Activated naive CD4-positive, alpha-beta T cell treated with anti-CD3 and anti-CD28 coated beads, Interleukin-2, amount 50 U/mL, for 72 hours (primary cell): Measurements from ENCODE around the gene IFIH1. TPM values are rescaled to one million over a fixed set of nuclear protein-coding genes. Genes with fewer than 3 reads are reported as not detected.

Experiments
- ATAC-seq, 2 donors: fragments of 150-1000 bp; cut with Tn5 transposase; 2 replicates each; pipeline ENCODE4 v1.10.0; 2021; ENCODE audit warnings: mild to moderate bottlenecking in 2 of 2, moderate library complexity in 2 of 2
- DNase-seq, 2 donors: peaks; one replicate each; pipeline ENCODE4 v3.0.0; 2021 to 2022; ENCODE audit warnings: low spot score in 2 of 2
- H3K27ac Mint-ChIP-seq, 2 donors: one replicate each; pipeline ENCODE4 v1.8.0; 2022; ENCODE audit warnings: mild to moderate bottlenecking in 2 of 2, mixed read lengths in 2 of 2
- H3K36me3 Mint-ChIP-seq, 2 donors: one replicate each; pipeline ENCODE4 v1.8.0; 2022; ENCODE audit warnings: mixed read lengths in 2 of 2
- H3K9me3 Mint-ChIP-seq, 2 donors: one replicate each; pipeline ENCODE4 v1.8.0; 2022; ENCODE audit warnings: mixed read lengths in 2 of 2
- total RNA-seq, 2 donors: library from RNA; stranded (reverse); gene quantifications; one replicate each; pipeline ENCODE4 v1.2.3, GENCODE V29; 2022

IFIH1 gene
- 10 to 100 TPM; 29.2 to 39.1 TPM for total RNA-seq

DNA sequence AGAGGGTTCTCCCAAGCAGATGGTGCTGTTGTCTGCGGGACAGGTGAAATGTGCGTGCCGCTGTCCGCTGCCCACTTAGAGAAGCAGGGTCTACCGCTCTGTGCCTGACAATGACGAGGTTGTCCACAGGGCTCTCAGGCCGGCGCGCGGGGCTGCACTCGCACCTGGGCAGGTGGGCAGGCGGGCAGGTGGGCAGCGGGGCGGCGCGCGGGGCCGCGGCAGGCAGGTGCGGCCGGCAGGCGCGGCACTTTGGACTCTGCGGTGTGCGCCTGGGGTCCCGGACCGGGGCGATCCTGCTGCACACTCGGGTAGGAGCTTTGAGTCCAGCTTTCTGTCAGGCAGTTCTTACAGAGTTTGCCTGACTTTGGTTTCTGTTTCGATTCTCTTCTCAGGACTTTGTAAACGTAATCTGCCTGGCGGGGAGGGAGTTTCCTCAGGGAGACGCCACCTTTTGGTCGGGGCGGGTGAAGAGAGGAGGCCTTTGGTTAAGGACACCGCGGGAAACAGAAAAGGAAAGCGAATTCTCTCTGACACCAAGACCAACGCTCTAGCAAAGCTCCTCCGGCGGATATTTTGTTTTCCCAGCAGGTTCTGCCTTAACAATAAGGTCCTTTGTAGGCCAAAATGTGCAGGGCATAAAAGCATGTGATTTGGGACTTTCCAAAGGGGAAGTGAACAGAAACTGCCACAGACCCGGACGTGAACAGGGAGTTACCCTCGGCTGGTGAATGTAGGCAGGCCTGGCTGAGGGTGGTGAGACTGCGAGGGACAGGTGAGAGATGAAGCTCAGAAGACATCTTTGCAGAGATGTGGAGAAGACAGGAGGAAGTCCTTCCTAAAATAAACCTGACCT, at the start of gene IFIH1:
TSS of gene IFIH1 (minus strand) at position 357 of the 853 bp plus-strand sequence. CDS start 377 bp downstream, outside the sequence.
- H3K27ac Mint-ChIP-seq = peak within 1 kb of the TSS; percentile 97 to 98
- H3K9me3 Mint-ChIP-seq = peaks cover 0 to 5% of the 10 kb centered on the region in 2 donors
- ATAC-seq = peak; percentile 88 to 92
- peak; percentile 72 to 84 for DNase-seq
- H3K36me3 Mint-ChIP-seq = peaks cover 24 to 27% of the 10 kb centered on the region in 2 donors

GRCh38 chr2:162365392-162365791, 46.9 kb upstream of the IFIH1 start:
- no peak for DNase-seq
- Mint-ChIP-seq H3K27ac (no peak overlapping the region), H3K9me3 (no peaks in the 10 kb centered on the region), H3K36me3 (no peaks in the 10 kb centered on the region)
- ATAC-seq = no peak

GRCh38 chr2:162344617-162344950, 26.1 kb upstream of the IFIH1 start:
- Mint-ChIP-seq H3K36me3 (no peaks in the 10 kb centered on the region), H3K27ac (peak overlapping the region; percentile 67 to 73), H3K9me3 (no peaks in the 10 kb centered on the region)
- DNase-seq (no peak), ATAC-seq (no peak)

- peak; percentile 98 for DNase-seq
- no peaks in the 10 kb centered on the region for H3K9me3 Mint-ChIP-seq
- peak within 1 kb of the TSS; percentile 67 to 85 for H3K27ac Mint-ChIP-seq
- peak; percentile 98 to 99 for ATAC-seq
- no peaks in the 10 kb centered on the region for H3K36me3 Mint-ChIP-seq
Observed at GRCh38 chr2:162343824-162344616, 25.5 kb upstream of the IFIH1 start, which contains the start of gene GCA. Gene GCA (plus strand): TSS chr2:162344132. CDS start chr2:162344249, 117 bp downstream.

DNA sequence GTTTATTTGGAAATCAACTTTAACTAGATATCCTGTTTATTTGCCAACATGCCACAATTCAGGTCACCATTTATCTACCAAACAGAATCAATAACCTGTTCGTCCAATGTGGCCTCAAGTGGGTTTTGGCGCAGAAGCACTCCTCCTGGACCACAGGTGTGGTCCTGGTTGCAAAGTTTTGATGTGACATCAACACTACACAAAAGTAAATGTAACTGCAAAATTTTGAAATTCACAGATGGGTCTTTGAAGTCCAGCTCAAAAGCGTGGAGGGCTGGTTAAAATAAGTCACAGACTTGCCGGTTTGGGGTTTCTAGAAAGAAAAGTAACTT, 25.0 kb upstream of the IFIH1 start:
- Mint-ChIP-seq H3K27ac (peak overlapping the region; percentile 67 to 85), H3K9me3 (no peaks in the 10 kb centered on the region), H3K36me3 (no peaks in the 10 kb centered on the region)
- ATAC-seq = no peak
- DNase-seq = no peak

GRCh38 chr2:162342841-162343240, 24.4 kb upstream of the IFIH1 start:
- H3K9me3 Mint-ChIP-seq = no peaks in the 10 kb centered on the region
- H3K36me3 Mint-ChIP-seq = no peaks in the 10 kb centered on the region
- no peak overlapping the region for H3K27ac Mint-ChIP-seq

DNA sequence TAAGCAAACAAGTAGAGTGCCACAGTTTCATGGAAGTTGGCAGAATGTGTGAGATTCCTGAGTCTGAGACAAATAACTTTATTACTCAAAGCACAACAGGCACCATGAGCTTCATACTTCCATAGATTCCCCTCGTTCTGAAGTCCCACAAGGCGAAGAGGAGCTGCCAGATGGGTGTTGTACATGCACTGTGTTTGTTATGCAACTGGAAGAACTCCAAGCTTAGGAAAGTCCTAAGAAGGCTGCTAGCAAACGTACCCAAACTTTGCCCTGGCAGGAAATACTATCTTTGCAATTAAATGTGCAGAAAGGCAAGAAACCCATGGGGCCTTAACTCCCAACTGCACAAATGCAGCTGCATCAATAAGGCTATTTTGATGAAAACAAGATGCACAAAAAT, 23.8 kb upstream of the IFIH1 start:
- no peak overlapping the region for H3K27ac Mint-ChIP-seq
- ATAC-seq (no peak), DNase-seq (no peak)
- no peaks in the 10 kb centered on the region for H3K9me3 Mint-ChIP-seq
- H3K36me3 Mint-ChIP-seq = no peaks in the 10 kb centered on the region

More at GRCh38 chr2:162342841-162343240, 24.4 kb upstream of the IFIH1 start:
- DNase-seq = no peak
- no peak for ATAC-seq

DNA sequence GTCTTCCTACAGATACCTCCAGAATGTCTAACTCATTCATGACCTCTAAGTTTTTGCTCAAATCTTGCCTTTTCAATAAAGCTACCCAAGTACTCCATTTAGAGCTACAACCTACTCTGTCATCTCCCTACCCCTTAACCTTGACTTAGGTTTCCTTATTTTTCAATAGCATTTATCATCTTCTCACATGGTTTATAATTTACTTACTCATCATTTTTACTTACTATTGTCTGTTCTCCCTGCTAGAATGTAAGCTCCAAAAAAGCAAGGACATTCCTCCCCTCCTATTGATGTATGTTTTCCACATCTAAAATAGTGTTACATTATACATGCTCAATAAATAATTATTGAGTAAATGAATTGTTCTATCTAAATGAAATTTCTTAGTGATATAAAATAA, 22.3 kb upstream of the IFIH1 start:
- Mint-ChIP-seq H3K9me3 (no peaks in the 10 kb centered on the region), H3K27ac (no peak overlapping the region), H3K36me3 (no peaks in the 10 kb centered on the region)
- ATAC-seq (no peak), DNase-seq (no peak)

DNA sequence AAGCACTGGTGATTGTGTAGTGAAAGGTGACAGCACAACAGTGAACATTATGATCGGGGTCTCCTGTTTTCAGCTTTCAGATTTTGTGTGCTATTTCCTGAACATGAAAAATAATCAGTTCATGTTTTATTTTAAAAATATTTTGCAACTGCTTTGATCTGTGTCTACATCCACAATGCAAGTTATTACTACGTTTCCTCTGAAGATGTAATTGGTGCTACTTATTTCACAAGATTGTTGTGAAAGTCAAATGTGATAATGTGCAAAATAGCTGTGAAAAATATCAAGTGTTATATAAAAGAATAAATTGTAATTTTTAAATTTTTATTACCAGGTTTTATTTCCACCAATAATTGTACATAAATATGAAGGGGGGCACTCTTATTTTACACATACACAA, 19.4 kb upstream of the IFIH1 start:
- Mint-ChIP-seq H3K27ac (no peak overlapping the region), H3K36me3 (no peaks in the 10 kb centered on the region), H3K9me3 (no peaks in the 10 kb centered on the region)
- DNase-seq = no peak
- ATAC-seq = no peak

DNA sequence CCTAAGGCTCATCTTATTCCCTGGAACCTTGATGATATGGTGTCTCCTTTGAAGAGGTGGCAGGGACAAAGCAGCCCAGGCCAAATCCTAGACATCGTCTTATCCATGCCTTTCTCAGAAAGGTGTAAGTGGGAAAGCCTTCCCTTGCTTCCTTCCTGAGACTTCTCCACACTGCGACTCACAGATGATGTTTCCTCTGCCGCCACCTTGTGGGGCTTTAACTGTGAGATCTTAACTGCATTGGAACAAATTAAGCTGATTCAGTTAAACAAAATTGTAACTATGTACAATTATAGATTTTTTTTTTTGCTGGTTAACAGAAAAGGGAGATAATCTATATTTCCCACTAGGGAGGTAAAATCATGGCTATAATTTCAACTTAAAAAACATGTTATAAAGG, 15.5 kb upstream of the IFIH1 start:
- H3K36me3 Mint-ChIP-seq = no peaks in the 10 kb centered on the region
- DNase-seq = no peak
- H3K27ac Mint-ChIP-seq = no peak overlapping the region
- peak in 1 of 2 donors; percentile 43 for ATAC-seq
- H3K9me3 Mint-ChIP-seq = no peaks in the 10 kb centered on the region

- H3K36me3 Mint-ChIP-seq = no peaks in the 10 kb centered on the region
- DNase-seq (no peak), ATAC-seq (peak in 1 of 2 donors; percentile 26)
- H3K27ac Mint-ChIP-seq = no peak overlapping the region
- no peaks in the 10 kb centered on the region for H3K9me3 Mint-ChIP-seq
Observed at GRCh38 chr2:162330881-162331280, 12.4 kb upstream of the IFIH1 start.

- Mint-ChIP-seq H3K36me3 (no peaks in the 10 kb centered on the region), H3K9me3 (no peaks in the 10 kb centered on the region), H3K27ac (no peak overlapping the region)
- DNase-seq (no peak), ATAC-seq (no peak)
Observed at GRCh38 chr2:162328424-162329157, 10.1 kb upstream of the IFIH1 start.

GRCh38 chr2:162327806-162328205, 9.3 kb upstream of the IFIH1 start:
- H3K9me3 Mint-ChIP-seq = no peaks in the 10 kb centered on the region
- ATAC-seq (no peak), DNase-seq (no peak)
- no peak overlapping the region for H3K27ac Mint-ChIP-seq
- no peaks in the 10 kb centered on the region for H3K36me3 Mint-ChIP-seq

- Mint-ChIP-seq H3K36me3 (no peaks in the 10 kb centered on the region), H3K9me3 (no peaks in the 10 kb centered on the region), H3K27ac (no peak overlapping the region)
- DNase-seq (peak in 1 of 2 donors; percentile 22), ATAC-seq (peak in 1 of 2 donors; percentile 41)
Observed at GRCh38 chr2:162327134-162327769, 8.8 kb upstream of the IFIH1 start.

GRCh38 chr2:162324953-162325352, 6.5 kb upstream of the IFIH1 start:
- DNase-seq (no peak), ATAC-seq (no peak)
- Mint-ChIP-seq H3K9me3 (no peaks in the 10 kb centered on the region), H3K27ac (no peak overlapping the region), H3K36me3 (no peaks in the 10 kb centered on the region)

DNA sequence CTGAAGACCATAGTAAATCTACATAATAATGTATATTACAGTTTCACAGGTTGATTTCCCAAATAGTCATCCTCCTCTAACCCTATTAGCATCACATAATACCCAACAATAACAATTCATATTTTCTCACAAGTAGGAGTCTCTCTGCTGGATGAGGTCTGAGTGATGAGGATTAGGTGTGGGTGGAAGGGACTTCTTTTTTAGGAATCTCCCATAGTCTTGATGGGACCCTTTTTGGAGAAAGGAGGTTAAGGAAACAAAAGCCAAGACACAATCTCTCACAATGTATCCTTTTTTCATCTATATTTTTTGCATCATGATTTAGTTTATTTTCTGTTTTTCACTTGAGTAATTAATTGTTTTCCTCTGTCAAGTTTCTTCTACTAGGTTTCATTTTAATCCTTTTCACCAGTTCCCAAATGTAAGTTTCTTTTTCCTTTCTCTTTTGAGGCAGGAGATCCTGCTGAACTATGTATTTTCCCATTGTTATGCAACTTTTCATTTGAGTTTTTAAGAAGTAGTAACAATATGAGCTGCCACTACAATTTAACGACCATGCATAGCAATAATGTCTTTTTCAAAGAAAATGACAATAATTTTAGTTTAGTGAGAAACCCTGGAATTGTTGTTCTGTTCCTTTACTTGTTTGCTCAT, 2.5 kb upstream of the IFIH1 start:
- Mint-ChIP-seq H3K36me3 (peaks cover 14 to 19% of the 10 kb centered on the region in 2 donors), H3K27ac (no peak overlapping the region), H3K9me3 (no peaks in the 10 kb centered on the region)
- DNase-seq = no peak
- no peak for ATAC-seq
